SK-N-DZ (cell line): ENCODE data around the gene CHAF1A.

Experiments used
- DNase-seq: peaks from one replicate; pipeline ENCODE4 v3.0.0-alpha.2; 2015; ENCODE audit warnings: low spot score

Gene CHAF1A

DNA sequence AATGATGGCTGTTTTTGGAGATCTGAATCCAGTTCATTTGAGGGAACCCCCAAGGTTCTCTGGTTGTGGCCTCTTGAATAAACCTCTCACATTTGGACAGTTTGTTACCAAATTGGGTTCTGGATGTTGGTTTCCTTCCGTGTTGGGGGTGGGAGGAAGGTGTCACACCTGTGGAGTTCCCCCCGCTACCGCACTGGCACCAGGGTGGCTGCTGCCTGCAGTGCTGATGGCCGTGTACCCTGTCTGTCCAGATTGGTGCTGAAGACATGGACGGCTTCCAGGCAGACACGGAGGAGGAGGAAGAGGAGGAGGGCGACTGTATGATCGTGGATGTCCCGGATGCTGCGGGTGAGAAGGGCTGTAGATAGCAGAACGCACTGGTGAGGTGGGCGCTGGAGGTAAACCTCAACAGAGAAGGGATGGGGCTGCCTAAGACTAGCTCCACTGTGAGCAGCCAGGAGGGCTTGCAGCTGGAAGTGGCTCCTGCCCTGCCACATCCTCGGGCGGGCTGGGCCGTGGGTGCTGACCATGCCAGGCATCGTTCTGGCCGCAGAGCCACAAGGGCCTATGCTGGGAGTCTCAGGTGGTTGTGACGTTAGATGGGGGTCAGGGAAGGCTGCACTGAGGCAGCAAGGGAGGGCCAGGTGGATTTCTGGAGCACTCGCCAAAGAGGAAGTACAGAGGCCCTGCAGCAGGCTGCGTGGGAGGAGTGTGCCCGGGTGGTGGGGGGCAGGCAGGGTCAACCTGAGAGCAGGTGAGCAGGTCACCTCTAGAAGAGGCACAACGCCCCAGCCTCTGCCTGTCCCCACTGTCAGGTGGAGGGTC, 39.8 kb downstream of the CHAF1A start:
- DNase-seq: no peak

DNA sequence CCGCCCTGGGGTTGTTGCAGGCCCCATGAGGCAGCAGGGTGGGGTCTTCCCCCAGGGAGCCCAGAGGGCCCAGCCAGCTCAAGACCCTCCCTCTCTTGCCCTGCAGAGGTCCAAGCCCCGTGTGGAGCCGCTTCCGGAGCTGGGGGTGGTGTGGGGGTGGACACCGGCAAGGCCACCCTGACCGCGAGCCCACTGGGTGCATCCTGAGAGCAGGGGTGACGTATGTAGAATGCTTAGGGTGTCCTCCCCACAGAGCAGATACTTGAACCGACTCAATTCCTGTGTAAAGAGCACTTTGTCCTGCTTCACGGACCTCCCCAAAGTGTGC, 40.3 kb downstream of the CHAF1A start:
- DNase-seq: no peak

DNA sequence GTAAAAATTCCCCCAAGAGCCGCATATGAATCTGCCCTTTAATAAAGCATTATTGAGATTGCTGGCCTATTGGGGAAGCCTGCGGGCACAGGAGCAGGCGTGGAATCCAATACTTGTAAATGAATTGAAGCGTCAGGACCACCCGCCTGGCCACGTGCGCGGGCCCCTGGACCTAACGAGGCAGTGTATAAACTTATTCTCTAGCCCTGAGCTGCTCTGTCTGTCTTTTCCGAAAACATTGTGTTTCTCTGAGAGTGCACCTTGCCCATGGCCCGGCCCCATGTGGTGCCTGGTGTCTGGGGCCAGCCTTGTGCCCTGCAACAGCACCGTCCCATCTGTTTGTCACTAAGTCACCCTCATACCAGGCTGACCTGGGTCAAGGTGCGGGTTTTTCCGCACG, 40.7 kb downstream of the CHAF1A start:
- DNase-seq: no peak

DNA sequence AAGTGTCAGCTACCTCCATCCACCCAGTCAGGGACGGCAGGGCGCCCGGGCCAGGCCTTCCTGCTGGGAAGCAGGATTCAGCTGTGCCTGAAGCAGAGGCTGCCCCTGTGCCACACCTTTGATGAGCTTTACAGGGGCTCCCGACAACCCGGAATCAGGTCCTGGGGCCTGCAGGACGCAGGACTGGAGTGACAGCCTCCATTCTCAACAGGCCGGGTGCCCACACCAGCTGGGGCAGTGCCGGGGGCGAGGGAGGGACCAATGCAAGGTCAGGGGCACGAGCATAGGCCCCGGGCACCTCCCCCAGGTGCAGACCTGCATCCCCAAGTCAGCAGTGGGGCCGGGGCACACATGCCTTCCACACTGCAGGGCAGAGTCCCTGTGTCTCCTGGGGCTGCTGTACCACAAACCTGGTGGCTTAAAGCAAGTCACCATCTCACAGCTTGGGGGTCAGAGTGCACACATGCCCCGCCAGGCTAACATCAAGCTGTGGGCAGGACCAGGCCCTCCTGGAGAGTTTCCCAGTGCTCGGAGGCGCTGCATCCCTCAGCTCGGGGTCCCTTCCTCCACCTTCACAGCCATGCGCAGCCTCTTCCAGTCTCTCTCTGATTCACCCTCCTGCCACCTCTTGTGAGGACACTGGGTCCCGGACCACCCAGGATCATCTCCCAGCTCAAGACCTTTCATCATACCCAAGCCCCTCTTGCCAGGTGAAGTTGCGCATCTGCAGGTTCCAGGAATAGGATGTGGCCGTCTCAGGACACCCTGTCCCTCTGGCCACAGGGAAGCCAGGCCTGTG, 41.7 kb downstream of the CHAF1A start:
- no peak for DNase-seq

DNA sequence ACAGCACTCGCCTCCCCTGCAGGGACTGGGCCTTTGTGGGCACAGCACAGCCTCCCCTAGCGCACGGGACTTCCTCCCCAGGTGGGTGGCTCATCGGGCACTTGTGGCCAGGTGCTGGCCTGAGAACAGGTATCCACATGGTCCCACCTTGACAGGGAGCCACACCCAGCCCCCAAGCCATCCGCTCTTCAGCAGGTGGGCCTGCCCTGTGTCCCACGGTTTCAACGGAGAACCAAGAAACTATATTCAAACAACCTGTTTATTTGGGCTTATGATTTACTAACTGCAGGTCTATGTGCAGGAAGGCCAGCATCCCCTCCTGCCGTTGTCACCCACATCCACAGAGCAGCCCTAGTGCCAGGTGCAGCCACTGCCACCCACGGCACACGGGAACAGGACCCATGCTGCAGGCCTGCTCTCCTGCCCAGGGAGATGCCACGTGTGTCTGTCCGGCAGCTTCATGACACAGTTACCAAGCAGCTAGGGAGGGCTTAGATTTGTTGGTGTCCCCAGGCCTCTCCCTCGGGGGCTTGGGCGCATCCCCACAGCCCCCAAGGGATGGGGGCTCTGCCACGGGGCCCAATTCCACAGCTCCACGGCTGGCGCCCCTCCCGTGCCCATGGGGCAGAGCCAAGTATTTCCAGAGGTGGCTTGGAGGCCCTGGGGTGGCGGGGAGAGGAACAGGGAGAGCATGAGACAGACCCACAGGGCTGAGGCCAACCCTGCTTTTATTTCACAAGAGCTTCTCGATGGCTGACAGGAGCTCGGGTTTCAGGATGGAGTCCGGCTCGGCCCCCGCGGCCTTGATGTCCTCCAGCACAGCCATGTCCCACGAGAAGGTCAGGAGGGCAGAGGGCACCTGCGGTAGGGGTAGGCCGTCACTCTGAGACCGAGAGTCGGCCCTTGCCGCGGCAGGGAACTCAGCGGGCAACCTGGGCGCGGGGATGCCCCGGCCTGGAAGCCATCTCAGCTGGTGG, 42.6 kb downstream of the CHAF1A start:
- no peak for DNase-seq

DNA sequence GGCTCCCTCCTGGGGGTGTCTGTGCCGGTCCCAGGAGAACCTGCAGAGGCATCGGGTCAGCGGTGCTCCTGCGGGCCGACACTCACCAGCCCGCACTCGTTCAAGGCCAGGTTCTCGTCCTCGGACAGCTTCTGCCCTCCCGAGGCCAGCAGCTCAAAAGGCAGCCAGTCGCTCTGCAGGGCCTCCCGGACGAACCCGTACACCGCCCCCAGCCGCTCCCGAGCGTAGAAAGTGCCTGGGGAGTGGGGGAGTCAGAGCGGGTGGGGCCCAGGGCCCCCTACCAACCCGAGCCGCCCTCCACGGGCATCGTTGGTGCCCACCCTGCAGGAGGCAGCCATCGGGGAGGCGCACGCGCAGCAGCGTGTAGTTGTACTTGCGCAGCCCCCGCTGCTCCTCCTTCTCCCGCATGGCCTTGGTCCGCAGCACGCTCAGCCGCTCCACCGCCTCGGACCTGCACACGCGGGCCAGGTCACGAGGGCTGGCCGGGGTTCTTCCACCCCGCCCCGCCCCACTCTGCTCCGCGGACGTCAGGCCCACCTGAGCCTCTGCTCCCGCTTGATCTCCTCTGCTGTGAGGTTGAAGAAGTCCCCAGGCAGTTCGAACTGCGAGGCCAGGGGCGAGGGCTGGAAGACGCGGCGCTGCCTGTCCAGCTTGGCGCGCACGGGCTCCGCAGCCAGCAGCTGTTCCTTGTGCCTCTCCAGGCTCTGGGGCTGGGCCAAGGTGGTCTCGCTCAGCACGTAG, 43.7 kb downstream of the CHAF1A start:
- no peak for DNase-seq

DNA sequence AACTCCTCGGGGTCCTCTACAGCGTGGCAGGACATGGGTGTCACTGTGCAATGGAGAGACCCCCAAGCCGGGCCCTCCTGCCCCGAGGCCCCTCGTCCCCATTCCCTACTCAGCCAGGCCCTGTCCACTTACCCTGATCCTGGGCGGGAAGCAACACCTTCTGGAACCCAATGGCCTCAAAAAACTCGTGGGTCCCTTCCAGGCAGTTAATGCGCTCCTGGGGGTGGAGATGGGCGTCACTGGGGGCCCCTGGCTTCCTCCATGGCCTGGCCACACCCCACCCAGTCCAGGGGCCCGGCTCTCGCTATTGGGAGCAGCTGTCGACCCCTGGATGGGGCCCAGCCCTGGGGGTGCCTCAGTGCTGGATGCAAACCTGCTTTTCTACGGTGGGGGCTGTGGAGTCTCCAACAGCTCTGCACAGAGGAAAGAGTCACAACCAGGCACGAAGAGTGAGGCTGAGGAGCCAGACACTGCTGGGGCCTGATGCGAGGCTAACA, 44.3 kb downstream of the CHAF1A start:
- no peak for DNase-seq

DNA sequence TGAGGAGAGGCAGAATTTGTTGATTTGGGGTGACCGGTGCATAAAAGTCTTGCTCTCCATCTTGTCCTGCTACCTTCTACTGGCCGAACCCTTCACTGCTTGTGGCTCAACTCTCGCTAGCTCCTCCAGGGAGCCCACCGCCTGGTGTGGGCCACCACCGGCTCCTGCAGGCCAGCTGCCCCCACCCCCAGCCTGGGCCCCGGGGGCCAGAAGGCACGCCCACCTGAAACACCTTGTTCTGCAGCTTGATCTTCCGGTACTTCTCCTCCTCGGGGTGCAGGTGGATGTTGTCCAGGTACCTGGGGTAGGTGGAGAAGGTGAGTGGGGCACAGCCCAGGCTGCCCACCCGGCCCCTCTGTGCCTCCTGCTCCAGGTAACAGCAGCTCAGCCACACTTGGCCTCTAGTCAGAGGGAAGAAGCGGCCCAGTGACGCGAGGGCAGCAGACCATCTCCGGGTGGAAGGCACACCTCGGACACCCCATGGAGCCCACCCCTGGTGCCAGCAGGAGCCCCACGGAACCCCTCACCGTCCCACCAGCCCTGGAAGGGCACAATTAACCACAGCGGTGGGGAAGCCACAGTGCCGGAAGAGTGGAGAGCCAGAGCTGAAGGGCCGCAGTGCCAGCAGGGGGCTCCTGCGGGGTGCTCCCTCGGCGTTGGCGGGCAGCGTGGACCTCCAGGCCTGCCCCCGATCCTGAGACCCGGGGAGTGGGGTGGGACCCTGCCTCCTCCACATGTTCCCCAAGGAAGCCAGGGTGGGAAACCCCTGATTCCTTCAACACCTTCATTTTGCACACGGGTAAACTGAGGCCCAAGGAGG, 45.1 kb downstream of the CHAF1A start:
- DNase-seq: no peak

DNA sequence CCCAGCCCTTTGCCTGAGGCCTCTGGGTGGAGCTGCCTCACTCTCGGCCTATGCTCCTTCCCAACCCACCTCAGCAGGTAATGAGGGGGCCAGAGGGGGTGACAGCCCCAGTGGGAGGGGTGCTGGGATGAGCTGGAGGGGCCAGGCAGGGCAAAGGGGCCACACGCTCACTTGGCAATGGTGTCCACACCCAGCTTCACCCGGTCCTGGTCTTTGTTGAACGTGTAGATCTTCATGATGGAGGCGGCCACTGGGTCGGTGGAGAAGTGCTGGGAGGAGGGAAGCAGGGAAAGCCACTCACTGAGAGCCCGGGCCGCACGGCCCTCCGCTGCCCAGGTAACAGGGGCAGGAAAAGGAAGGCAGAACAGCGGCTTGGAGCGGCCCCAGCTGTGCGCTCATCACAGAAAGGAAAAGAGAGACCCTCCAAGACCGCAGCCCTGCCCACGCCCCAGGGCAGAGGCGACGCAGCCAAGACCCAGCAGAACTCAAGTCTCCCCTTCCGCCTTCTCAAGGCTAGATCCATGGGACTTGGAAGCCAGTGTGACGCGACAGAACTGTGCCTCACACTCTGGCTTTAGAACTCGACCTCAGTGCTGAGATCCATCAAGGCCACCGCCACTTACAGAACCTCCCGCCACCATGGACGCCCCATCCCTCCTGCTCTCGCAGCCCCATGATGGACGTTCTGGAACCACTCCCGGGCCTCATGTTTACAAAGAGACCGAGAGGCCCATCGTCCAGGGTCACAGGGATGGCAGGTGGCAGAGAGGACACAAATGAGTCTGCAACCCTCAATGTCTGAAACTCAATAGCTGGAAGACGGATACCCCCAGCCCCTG, 45.9 kb downstream of the CHAF1A start:
- no peak for DNase-seq

DNA sequence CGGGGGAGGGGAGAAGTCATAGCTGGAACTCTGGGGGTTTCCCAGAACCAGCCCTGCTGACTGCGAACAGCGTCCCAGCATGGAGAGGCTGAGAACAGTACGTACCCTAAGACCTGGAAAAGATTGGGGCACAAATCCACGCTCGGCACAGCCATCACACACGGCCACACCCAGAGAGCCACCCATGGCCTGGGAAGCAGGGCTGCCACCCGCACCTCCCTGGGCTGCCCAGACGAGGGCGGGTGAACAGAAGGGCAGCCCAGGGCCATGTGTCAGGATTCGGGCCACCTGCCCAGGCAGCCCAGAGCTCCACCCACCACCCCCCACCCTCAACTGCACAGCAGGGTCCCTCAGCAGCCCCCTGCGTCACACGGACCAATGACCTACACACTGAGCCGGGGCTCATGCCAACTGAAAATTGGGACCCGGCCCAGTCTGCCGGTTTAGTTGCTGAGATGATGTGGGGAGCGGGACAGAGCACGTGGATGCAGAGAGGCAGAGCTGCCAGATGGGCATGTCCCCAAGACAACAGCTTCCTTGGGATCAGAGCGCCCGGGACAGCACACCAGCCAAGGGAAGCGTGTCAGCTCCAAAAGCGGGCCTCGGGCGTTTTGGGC, 46.7 kb downstream of the CHAF1A start:
- DNase-seq: no peak

DNA sequence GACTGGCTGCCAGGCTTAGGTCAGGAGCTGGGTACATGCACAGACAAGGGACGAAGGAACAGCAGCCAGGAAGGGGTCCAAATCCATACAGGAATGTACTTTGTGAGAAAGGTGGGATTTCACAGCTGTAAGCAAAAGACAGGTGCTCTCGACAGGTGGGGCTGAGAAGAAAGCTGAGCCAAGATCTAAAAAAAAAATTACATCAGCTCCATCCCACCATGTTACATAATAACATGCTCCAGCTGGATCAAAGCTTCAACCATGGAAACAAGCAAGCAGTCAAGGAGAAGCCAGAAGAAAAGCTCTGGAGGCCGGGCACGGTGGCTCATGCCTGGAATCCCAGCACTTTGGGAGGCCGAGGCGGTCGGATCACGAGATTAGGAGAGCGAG, 47.2 kb downstream of the CHAF1A start:
- no peak for DNase-seq

DNA sequence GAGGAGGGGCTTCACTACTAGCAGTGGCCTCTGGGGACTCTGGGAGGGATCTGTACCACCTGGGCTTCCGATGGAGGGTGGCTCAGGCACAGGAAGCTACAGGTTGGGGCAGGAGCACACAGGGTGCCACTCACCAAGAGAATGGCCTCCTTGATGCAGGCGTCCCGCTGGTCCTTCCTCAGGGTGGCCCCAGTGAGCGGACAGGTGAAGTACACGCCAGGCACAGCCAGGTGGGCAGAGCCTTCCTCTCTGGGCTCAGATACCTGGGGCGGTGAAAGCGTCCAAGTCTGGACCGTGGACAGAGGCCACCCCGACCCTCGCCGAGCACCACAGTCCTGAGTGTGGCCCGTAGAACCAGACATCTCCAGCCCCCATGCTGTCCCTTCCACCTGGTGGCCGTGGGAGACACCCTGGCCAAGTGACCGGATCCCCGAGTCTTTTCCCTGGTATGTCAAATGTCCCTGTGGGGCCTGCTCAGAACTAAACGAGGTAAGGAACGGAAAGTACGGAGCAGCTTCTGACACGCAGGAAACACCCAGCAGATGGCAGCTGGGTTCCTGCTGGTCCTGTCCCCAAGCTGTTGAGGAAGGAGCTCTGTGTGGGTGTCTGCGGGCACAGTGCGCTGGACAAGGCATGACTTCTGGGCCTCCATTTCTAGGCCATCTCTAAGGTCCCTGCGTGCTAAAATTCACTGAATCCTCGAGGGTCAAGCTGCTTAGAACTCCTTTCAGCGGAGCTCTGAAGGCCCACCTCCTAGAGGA, 50.0 kb downstream of the CHAF1A start:
- no peak for DNase-seq

DNA sequence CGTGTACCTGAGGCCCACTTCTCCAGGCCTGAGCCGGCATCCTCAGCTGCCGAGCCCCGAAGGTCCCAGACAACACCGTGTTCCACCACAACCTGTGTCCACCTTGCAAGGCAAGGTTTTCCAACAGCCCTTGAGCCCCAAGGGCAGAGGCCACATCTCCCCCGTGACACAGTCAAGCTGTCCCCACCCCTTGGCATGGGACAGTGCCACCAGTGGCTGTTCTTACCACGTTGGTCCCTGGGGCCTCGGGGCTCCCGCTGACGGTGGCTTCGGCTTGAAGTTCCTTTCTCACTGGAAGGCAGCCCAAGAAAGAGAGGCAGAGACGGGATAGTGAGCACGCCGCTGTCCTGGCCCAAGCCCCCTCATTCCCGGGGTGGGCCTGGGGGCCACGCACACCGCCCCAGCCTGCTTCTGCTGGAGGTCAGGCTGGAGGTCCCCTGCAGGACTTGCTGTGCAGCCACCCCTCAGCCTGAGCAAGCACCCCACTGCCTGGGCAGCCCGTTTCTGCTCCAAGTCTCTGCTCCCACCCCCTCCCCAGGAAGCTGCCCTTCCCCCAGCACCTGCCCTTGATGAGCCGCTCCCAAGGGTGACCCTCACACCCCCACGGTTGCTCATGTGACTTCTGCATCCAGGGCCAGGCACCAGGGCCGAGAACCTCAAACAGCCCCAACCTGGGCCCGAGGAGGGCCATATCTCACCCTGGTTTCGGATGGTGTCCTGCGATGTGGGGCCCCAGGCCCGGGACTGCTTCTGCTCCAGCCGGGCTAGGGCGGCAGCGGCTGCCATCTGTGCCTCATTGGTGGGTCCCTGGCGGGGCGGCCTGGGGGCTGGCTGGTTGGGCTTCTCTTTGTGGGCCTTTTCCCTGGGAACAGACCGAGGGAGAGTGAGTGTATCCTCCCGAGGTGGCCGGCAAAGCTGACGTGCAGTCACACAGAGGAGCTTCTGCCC, 51.1 kb downstream of the CHAF1A start:
- DNase-seq: no peak

DNA sequence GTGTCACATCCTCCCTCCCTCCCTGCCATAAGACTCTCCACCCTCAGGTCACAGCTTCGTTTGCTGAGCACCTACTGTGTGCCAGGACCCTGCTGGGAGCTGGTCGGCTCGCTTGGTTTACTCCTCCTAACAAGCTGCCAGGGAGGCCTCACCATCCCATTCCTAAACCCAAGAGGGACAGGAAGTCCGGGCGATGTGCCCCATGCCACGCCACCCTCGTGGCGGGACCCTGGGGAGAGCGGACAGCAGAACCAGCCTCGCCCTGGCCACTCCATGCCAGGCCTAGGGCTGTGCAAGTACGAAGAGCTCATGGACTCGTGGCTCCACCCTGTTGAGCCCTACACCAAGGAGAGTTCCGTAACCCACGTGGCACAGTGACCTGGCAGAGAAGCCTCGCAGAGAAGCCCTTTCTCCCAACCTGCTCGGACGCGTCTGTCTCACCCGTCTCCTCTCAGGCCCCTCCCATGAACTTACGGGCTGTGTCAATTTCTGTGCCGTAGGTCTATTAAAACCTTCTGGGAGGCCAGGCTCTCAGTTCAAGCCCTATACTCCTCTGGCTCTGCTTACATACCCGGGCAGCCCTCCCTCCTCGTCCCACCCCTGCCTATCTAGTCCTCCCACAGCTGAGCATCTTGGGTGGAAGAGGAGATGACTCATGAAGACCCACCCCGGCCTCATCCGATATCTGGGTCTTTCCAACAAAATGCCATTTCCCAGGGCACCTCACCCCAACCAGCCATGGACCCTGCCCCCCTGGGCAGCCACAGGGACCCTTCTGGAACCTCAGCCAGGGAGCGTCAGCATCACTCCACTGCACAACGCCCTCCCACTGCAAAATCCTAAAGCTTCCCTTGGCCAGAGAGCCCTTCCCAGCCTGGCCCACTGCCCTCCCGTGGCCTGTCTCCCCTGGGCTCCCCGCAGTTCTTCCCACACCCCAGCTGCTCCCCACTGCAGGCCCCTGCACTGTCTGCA, 52.6 kb downstream of the CHAF1A start:
- DNase-seq: no peak

DNA sequence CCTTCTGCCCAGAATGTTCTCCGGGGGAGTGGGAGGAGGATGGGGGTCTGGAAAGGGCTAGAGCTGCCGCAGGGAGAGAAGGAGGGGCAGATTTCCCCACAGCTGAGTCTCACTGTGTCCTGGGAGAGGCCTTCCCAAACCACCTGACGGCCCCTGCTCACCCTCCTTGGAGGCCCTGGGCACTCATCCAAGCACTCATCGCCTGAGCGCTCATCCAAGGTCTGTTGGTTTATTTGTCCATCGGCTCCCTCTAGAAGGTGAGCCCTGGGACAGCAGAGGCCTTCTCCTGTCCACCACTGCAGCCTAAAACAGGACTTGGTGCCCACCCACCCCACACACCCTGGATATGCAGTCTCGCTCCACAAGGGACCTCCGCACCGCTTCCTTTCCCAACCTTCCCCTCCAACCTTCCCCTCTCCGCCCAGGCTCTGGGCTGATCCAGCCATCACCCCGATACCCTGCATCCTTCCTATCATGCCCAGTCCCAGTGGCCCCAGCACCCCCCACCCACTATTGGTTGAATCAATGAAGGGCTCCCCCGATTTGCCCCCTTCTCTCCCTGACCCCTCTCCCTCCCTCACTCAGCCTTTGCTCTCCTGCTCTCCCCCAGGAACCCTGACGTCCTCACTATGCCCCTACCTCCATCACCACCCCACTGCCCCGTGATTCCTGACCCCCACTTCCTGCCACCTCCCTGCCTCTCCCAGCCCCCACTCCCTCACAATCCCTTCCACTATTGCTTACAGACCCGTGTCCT, 53.5 kb downstream of the CHAF1A start:
- DNase-seq: no peak
